WTC11 (cell line): ENCODE measurements around the gene SLC41A3. TPM values are rescaled to one million over a fixed set of nuclear protein-coding genes. Genes with fewer than 3 reads are reported as not detected.

Source experiments
- ATAC-seq: fragments of 200-7000 bp; cut with Tn5 transposase; 2 replicates; pipeline ENCODE4 v1.10.0; 2021; ENCODE audit warnings: mild to moderate bottlenecking, moderate library complexity
- CTCF ChIA-PET: fragments of 300-600 bp; sonication (Branson Sonifier 250); formaldehyde crosslinking; loops from one replicate; lab custom pipeline; 2021; ENCODE audit warnings: antibody characterized with exemption; lab: Charles Lee
- POLR2A ChIA-PET: fragments of 350-600 bp; sonication (Branson Sonifier 250); formaldehyde crosslinking; loops from one replicate; lab custom pipeline; 2021; ENCODE audit warnings: antibody characterized with exemption; lab: Charles Lee
- DNase-seq: peaks from one replicate; pipeline ENCODE4 v3.0.0; 2021; ENCODE audit warnings: low spot score
- H3K27ac Mint-ChIP-seq: 2 replicates; pipeline ENCODE4 v1.8.0; 2021; ENCODE audit warnings: mixed read lengths
- H3K27me3 Mint-ChIP-seq: 2 replicates; pipeline ENCODE4 v1.8.0; 2021; ENCODE audit warnings: low read depth, mild to moderate bottlenecking, moderate library complexity, mixed read lengths
- H3K36me3 Mint-ChIP-seq: 2 replicates; pipeline ENCODE4 v1.8.0; 2021; ENCODE audit warnings: mixed read lengths
- H3K4me1 Mint-ChIP-seq: 2 replicates; pipeline ENCODE4 v1.8.0; 2022; ENCODE audit warnings: mixed read lengths
- H3K4me3 Mint-ChIP-seq: 2 replicates; pipeline ENCODE4 v1.8.0; 2021; ENCODE audit warnings: mild to moderate bottlenecking, moderate library complexity, mixed read lengths
- H3K9me3 Mint-ChIP-seq: 2 replicates; pipeline ENCODE4 v1.8.0; 2021; ENCODE audit warnings: mixed read lengths
- ARID4B ChIP-seq: sonication (generic); formaldehyde crosslinking; IDR thresholded peaks from 2 replicates; pipeline ENCODE4 v1.8.0; 2023; ENCODE audit warnings: missing genetic modification reagents, mild to moderate bottlenecking, borderline replicate concordance
- ATF1 ChIP-seq: sonication (generic); formaldehyde crosslinking; IDR thresholded peaks from 2 replicates; pipeline ENCODE4 v1.8.1; 2023; ENCODE audit warnings: mild to moderate bottlenecking, moderate library complexity, missing genetic modification reagents
- ATF6 ChIP-seq: sonication (generic); formaldehyde crosslinking; IDR thresholded peaks from 2 replicates; pipeline ENCODE4 v1.8.1; 2023; ENCODE audit warnings: mild to moderate bottlenecking, missing genetic modification reagents
- CDX4 ChIP-seq: fragments of 250-450 bp; sonication (Bioruptor Pico); IDR thresholded peaks from 2 replicates; pipeline ENCODE4 v1.9.0; 2021; ENCODE audit warnings: moderate library complexity, mild to moderate bottlenecking, inconsistent platforms, borderline replicate concordance
- ETV6 ChIP-seq: sonication (generic); formaldehyde crosslinking; IDR thresholded peaks from 2 replicates; pipeline ENCODE4 v1.8.1; 2022; ENCODE audit warnings: mild to moderate bottlenecking, missing genetic modification reagents
- FOXP1 ChIP-seq: sonication (generic); formaldehyde crosslinking; IDR thresholded peaks from 2 replicates; pipeline ENCODE4 v1.8.0; 2022; ENCODE audit warnings: missing genetic modification reagents, mild to moderate bottlenecking, moderate library complexity, borderline replicate concordance
- NFE2L1 ChIP-seq: sonication (generic); formaldehyde crosslinking; IDR thresholded peaks from 2 replicates; pipeline ENCODE4 v1.8.1; 2023; ENCODE audit warnings: missing genetic modification reagents
- OVOL2 ChIP-seq: fragments of 250-450 bp; sonication (Bioruptor Pico); IDR thresholded peaks from 2 replicates; pipeline ENCODE4 v1.9.0; 2021; ENCODE audit warnings: mild to moderate bottlenecking, borderline replicate concordance
- SOX15 ChIP-seq: fragments of 250-450 bp; sonication (Bioruptor Pico); IDR thresholded peaks from 2 replicates; pipeline ENCODE4 v1.9.0; 2021; ENCODE audit warnings: mild to moderate bottlenecking
- ZBTB21 ChIP-seq: sonication (generic); formaldehyde crosslinking; IDR thresholded peaks from 2 replicates; pipeline ENCODE4 v1.8.1; 2023; ENCODE audit warnings: mild to moderate bottlenecking, missing genetic modification reagents, borderline replicate concordance
- ZMAT4 ChIP-seq: fragments of 250-450 bp; sonication (Bioruptor Pico); IDR thresholded peaks from 2 replicates; pipeline ENCODE4 v1.9.0; 2021; ENCODE audit warnings: mild to moderate bottlenecking
- ZNF138 ChIP-seq: sonication (generic); formaldehyde crosslinking; conservative IDR thresholded peaks from 2 replicates; pipeline ENCODE4 v1.8.1; 2022; ENCODE audit warnings: mild to moderate bottlenecking, moderate library complexity, missing genetic modification reagents
- ZNF219 ChIP-seq: sonication (generic); formaldehyde crosslinking; IDR thresholded peaks from 2 replicates; pipeline ENCODE4 v1.8.0; 2023; ENCODE audit warnings: missing genetic modification reagents, mild to moderate bottlenecking, borderline replicate concordance
- ZNF317 ChIP-seq: sonication (generic); formaldehyde crosslinking; IDR thresholded peaks from 2 replicates; pipeline ENCODE4 v1.8.1; 2023; ENCODE audit warnings: low read depth, mild to moderate bottlenecking, moderate library complexity, missing genetic modification reagents, borderline replicate concordance
- ZNF671 ChIP-seq: fragments of 250-450 bp; sonication (Bioruptor Pico); IDR thresholded peaks from 2 replicates; pipeline ENCODE4 v1.8.0; 2021; ENCODE audit warnings: mild to moderate bottlenecking
- total RNA-seq: library from RNA; stranded (reverse); gene quantifications from 3 replicates; pipeline ENCODE4 v1.2.3, GENCODE V29; 2021
- TF ChIP-seq, protein P1 (sequence below): sonication (generic); formaldehyde crosslinking; IDR thresholded peaks from 2 replicates; pipeline ENCODE4 v1.8.1; 2023; ENCODE audit warnings: mild to moderate bottlenecking, missing genetic modification reagents, moderate library complexity
- TF ChIP-seq, protein P2 (sequence below): sonication (generic); formaldehyde crosslinking; IDR thresholded peaks from 2 replicates; pipeline ENCODE4 v1.8.0; 2023; ENCODE audit warnings: missing genetic modification reagents
- TF ChIP-seq, protein P3 (sequence below): fragments of 250-450 bp; sonication (Bioruptor Pico); IDR thresholded peaks from 2 replicates; pipeline ENCODE4 v1.8.0; 2021; ENCODE audit warnings: mild to moderate bottlenecking
- TF ChIP-seq, protein P4 (sequence below): fragments of 250-450 bp; sonication (Bioruptor Pico); IDR thresholded peaks from 2 replicates; pipeline ENCODE4 v2.1.2; 2022; ENCODE audit warnings: mild to moderate bottlenecking, moderate library complexity

SLC41A3 gene
- total RNA-seq, 1 experiment from 2014 or later: 28.4 TPM

- no peak for TF ChIP-seq CDX4 (CRISPR knock-in tag)
- no peak for TF ChIP-seq NFE2L1 (CRISPR knock-in tag)
- TF ChIP-seq, protein P1, sequence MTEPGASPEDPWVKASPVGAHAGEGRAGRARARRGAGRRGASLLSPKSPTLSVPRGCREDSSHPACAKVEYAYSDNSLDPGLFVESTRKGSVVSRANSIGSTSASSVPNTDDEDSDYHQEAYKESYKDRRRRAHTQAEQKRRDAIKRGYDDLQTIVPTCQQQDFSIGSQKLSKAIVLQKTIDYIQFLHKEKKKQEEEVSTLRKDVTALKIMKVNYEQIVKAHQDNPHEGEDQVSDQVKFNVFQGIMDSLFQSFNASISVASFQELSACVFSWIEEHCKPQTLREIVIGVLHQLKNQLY (CRISPR knock-in tag): no peak
- TF ChIP-seq, protein P2, sequence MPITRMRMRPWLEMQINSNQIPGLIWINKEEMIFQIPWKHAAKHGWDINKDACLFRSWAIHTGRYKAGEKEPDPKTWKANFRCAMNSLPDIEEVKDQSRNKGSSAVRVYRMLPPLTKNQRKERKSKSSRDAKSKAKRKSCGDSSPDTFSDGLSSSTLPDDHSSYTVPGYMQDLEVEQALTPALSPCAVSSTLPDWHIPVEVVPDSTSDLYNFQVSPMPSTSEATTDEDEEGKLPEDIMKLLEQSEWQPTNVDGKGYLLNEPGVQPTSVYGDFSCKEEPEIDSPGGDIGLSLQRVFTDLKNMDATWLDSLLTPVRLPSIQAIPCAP (CRISPR knock-in tag): no peak
Observed at GRCh38 chr3:126028096-126028495, 55.8 kb downstream of the SLC41A3 start (continued).

DNA sequence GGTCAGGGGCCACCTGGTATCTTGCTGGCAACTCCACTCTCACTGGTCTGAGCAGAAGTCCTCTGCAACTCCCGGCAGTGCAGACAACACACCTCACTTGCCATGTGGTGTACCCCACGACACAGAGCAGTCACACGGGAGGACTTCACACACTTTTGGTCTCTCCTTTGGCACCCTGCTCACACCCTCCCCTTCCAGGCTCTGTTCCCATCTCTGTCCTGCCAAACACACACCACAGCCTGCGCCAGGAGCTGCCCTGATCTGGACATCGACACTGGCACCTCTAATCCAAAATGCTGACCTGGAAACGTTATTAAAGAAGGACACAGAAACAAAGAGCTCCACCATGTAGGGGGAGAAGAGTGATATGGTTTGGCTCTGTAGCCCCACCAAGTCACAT is 57.2 kb downstream of the SLC41A3 start:
- Mint-ChIP-seq H3K9me3 (peaks cover 38% of the 10 kb centered on the region), H3K36me3 (peaks cover 52% of the 10 kb centered on the region), H3K27me3 (peaks cover 73% of the 10 kb centered on the region), H3K4me1 (peaks cover 19% of the 10 kb centered on the region), H3K4me3 (no peak overlapping the region), H3K27ac (no peak overlapping the region)
- ChIA-PET CTCF (no interaction called here), POLR2A (no interaction called here)
- ATAC-seq: no peak
- no peak for DNase-seq
- TF ChIP-seq ARID4B (CRISPR knock-in tag) (no peak), ZNF138 (CRISPR knock-in tag) (no peak), ATF1 (CRISPR knock-in tag) (no peak), ZNF317 (CRISPR knock-in tag) (no peak), ZNF671 (CRISPR knock-in tag) (no peak), ZBTB21 (no peak), ZNF219 (CRISPR knock-in tag) (no peak), OVOL2 (CRISPR knock-in tag) (no peak), ZMAT4 (CRISPR knock-in tag) (no peak), SOX15 (CRISPR knock-in tag) (no peak), ETV6 (CRISPR knock-in tag) (no peak), ATF6 (CRISPR knock-in tag) (no peak), FOXP1 (no peak)
- TF ChIP-seq, protein P2 (CRISPR knock-in tag): no peak
- TF ChIP-seq, protein P3, sequence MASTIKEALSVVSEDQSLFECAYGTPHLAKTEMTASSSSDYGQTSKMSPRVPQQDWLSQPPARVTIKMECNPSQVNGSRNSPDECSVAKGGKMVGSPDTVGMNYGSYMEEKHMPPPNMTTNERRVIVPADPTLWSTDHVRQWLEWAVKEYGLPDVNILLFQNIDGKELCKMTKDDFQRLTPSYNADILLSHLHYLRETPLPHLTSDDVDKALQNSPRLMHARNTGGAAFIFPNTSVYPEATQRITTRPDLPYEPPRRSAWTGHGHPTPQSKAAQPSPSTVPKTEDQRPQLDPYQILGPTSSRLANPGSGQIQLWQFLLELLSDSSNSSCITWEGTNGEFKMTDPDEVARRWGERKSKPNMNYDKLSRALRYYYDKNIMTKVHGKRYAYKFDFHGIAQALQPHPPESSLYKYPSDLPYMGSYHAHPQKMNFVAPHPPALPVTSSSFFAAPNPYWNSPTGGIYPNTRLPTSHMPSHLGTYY (CRISPR knock-in tag): no peak
- TF ChIP-seq, protein P4, sequence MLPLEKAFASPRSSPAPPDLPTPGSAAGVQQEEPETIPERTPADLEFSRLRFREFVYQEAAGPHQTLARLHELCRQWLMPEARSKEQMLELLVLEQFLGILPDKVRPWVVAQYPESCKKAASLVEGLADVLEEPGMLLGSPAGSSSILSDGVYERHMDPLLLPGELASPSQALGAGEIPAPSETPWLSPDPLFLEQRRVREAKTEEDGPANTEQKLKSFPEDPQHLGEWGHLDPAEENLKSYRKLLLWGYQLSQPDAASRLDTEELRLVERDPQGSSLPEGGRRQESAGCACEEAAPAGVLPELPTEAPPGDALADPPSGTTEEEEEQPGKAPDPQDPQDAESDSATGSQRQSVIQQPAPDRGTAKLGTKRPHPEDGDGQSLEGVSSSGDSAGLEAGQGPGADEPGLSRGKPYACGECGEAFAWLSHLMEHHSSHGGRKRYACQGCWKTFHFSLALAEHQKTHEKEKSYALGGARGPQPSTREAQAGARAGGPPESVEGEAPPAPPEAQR: no peak
